Measurements from ENCODE around the gene AEN. TPM values are rescaled to one million over a fixed set of nuclear protein-coding genes. Genes with fewer than 3 reads are reported as not detected.

Gene AEN
- total RNA-seq, 4 donors from 2014 or later: 4.7 to 10.9 (median 5.8) TPM

DNA sequence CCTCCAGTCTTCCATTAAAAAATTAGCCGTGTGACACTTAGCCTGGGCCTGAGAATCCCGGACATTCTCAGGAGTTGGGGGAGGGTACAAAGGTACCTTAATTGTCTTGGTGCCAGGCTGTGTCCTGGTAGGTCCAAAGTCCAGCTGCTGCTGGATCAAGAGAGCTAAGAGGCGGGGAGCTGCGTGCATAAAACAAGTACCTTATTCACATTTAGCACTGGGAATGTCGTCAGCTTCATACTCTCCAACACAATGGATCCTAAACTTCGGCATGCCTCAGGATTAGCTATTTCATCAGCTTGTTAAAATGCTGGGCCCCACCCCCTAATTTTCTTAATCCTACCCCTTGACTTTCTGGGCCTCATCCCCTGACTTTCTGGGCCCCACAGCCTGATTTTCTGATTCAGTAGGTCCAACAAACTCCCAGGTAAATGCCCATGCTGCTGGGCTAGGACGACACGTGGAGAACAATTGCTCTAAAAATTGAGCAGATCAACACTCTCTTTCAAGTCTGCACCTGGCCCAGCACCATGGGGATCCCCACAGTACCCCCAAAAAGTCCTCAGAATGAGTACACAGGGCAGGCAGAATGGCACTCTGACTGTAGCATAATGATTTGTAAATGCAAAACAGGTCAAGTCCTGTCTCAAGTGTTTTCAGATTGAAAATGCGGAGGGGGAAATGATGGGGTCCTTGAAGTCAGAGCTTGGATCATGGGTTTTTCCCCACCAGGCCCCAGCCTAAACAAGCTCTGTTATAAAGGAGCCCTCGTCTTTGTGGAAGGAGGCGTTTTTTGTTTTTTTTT lies 5.6 kb upstream of the AEN start:
- TF ChIP-seq, protein P1, sequence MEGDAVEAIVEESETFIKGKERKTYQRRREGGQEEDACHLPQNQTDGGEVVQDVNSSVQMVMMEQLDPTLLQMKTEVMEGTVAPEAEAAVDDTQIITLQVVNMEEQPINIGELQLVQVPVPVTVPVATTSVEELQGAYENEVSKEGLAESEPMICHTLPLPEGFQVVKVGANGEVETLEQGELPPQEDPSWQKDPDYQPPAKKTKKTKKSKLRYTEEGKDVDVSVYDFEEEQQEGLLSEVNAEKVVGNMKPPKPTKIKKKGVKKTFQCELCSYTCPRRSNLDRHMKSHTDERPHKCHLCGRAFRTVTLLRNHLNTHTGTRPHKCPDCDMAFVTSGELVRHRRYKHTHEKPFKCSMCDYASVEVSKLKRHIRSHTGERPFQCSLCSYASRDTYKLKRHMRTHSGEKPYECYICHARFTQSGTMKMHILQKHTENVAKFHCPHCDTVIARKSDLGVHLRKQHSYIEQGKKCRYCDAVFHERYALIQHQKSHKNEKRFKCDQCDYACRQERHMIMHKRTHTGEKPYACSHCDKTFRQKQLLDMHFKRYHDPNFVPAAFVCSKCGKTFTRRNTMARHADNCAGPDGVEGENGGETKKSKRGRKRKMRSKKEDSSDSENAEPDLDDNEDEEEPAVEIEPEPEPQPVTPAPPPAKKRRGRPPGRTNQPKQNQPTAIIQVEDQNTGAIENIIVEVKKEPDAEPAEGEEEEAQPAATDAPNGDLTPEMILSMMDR (IDR thresholded peaks at IDR 0.05; ENCODE audit: low read depth): no peak

DNA sequence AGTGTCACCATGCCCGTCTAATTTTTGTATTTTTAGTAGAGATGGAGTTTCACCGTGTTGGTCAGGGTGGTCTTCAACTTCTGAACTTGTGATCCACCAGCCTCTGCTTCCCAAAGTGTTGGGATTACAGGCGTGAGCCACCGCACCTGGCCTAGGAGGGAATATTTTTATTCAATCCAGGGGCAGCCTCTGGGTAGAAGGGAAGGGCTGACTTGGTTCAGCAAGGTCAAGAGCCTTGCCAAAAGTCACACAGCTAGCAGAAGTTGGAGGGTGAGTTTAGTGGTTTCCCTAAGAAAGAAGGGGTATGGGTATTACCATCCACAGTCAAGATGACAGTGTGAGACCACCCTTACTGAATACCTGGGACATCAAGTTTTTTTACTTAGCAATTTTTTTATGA lies 4.9 kb upstream of the AEN start:
- TF ChIP-seq, protein P1 (IDR thresholded peaks at IDR 0.05; ENCODE audit: low read depth): no peak

DNA sequence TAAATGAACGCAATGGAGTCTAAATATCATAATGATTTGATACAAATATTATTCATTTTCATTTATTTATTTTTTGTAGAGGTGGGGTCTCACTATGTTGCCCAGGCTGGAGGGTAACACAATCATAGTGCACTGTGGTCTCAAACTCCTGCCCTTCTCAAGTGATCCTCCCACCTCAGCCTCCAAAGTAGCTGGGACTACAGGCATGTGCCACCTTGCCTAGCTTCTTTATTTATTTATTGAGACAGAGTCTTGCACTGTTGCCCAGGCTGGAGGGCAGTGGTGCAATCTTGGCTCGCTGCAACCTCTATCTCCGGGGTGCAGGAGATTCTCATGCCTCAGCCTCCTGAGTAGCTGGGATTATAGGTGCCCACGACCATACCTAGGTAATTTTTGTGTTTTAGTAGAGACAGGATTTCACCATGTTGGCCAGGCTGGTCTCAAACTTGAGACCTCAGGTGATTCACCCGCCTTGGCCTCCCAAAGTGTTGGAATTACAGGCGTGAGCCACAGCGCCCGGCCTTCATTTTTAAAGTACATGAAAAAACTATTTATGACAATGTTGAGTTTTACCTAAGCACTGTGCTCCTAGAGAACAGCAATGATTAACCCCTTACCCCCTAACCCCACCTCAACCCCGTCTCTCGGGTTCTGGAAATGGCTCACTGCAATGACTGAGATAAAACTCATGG lies 4.0 kb upstream of the AEN start:
- TF ChIP-seq, protein P1 (IDR thresholded peaks at IDR 0.05; ENCODE audit: low read depth): no peak

DNA sequence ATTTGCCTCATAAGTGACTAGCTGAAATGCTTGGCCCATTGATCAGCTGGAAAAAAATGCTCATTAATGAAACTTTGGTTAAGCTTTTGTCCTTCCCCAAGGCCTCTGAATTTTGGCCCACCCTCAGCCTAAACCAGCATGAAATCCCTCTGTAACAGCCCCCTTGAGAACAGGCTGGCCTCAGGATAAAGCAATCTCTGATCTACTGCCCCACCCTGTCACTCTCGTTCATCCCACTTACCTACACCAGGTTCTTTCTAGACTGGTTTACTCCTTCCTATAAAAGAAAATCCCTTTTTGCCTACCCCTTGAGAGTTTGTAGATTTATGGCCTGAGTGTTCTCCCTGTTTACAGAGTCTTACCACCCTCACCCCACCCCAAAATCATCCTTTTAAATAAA lies 3.4 kb upstream of the AEN start:
- TF ChIP-seq, protein P1 (IDR thresholded peaks at IDR 0.05; ENCODE audit: low read depth): no peak

DNA sequence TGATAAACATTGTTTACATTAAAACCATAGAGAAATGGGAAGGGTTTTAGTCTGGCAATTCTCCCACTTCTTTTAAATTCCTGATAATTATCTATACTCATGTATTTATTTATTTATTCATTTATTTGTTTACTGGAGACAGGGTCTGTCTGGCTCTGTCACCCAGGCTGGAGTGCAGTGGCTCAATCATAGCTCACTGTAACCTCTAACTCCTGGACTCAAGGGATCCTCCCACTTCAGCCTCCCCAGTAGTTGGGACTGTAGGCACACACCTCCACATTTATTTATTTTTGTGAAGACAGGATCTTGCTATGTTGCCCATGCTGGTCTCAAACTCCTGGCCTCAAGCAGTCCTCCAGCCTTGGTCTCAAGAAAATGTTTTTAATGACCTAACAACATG lies 2.5 kb upstream of the AEN start:
- TF ChIP-seq, protein P1 (IDR thresholded peaks at IDR 0.05; ENCODE audit: low read depth): no peak

DNA sequence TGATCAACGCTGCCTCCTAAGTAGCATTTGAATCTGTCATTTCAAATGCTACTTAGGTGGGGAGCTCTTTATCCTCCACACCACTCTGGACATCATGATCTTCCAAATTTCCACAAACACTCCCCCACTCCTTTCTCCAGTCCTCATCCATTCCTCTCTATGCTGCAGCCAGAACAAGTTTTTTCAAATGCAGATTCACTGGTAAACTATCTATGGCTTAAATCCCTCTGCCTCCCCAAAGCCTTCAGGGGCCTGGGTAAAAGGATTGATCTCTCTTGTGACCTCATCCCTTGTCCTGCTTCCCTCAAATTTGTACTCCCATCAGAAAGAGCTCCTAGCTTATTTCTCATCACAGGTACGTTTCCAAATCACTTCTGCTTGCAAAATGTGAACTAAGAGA lies 1.3 kb upstream of the AEN start:
- TF ChIP-seq, protein P1 (IDR thresholded peaks at IDR 0.05; ENCODE audit: low read depth): no peak

DNA sequence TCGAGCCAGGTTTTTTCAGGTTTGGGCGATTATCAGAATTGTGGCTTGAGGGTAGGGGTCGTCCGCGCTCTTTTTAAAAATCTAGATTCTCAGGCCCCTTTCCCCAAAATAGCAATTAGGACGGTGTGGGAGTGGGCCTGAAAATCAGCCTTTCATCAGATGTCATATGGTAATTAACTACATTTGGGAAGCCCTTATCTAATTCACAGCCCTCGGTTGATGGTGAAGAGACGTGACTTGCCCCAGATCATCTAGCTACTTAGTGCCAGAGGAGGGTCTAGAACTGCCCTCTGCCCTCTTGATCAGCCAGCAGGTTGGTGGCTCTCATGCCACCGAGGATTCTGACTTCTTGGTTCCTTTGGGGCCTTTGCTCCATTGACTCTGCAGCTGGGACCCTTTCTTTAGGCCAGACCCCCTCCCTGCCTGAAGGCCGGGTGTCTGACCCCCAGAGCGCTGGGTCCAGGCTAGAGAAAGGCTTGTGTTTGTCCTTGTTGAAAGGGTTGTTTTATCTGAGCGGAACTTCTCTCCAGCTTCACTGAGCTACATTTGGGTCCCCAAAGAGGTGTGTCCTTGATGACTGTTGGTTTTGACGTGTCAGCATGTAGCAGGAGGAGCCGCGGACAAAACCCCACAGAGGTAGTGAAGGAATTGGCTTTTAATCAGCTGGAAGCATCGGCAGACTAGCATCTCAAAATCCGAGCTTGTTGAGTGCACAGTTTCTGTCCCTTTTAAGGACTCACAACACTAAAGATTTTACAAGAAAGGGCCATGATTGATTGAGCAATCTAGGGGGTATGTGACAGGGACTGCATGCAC lies 857 bp downstream of the AEN start:
- TF ChIP-seq, protein P1 (IDR thresholded peaks at IDR 0.05; ENCODE audit: low read depth): no peak
